HG03097 (cell line): ENCODE data around the gene LHFPL3.
"Not testable (repeated sequence)": the region's sequence is repeated elsewhere in the genome, so short reads cannot be mapped to it uniquely, and the experiment has no call there.

ENCODE experiments used
- ATAC-seq: cut with Tn5 transposase; IDR thresholded peaks from one replicate; pipeline ENCODE4 v1.9.1; 2021; ENCODE audit not compliant: unreplicated experiment, low FRiP score

The LHFPL3 gene

DNA sequence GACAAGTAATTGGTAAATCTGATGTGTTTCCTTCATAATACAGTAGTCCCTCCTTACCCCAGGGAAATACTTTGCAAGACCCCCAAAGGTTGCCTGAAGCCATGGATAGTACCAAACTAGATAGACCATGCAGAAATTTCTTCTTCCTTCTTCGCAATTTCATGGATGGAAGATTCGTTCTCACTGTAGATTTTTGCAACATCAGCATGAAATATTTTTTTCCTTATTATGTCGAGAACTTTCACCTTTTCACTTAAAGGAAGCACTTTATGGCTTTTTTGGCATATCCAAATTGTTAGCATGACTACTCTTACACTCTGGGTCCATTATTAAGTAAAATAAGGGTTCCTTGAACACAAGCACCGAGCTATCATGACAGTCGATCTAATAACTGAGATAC is 333.2 kb downstream of the LHFPL3 start:
- ATAC-seq, result no peak

DNA sequence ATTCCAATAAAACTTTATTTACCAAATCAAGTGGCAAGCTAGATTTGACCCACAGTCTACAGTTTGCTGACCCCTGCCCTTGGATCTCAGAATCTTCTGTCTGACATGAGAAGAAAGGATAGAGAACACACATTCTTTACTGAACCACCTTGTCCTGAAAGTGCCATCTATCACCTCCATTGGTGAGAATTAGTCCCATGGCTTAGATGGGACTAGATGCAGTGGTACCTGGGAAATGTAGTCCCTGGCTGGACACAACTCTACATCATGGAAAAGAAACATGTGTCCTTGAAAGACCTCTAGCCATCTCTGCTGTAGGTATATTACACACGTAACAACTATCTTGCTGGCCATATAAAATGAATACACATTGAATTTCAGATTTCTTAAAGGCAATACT is 336.2 kb downstream of the LHFPL3 start:
- no peak for ATAC-seq

GRCh38 chr7:104677587-104677986 is 349.2 kb downstream of the LHFPL3 start:
- no peak for ATAC-seq

- ATAC-seq, result no peak
These were observed 350.7 kb downstream of the LHFPL3 start for GRCh38 chr7:104679085-104679484.

DNA sequence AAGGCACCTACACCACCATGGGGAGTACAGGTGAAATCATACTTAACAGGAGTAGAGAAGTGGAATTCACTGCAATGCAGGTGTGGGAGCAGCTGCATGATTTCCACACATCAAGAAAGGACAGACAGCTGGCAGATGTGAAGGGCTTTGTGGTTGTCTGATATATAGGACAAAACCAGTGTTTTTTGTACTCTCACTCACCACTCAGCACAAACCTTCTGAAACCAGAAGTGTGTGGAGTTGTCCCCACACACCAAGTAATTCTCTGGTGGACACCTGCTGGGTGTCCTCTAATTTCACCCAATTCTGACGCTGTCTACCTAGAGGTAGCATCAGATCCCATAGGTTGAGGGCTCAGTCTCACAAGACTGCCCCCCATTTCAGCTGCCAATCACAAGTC is 357.9 kb downstream of the LHFPL3 start:
- no peak for ATAC-seq

- no peak for ATAC-seq
These were observed 366.3 kb downstream of the LHFPL3 start for GRCh38 chr7:104694710-104695109.

GRCh38 chr7:104695563-104695962 is 367.2 kb downstream of the LHFPL3 start:
- ATAC-seq, result no peak

DNA sequence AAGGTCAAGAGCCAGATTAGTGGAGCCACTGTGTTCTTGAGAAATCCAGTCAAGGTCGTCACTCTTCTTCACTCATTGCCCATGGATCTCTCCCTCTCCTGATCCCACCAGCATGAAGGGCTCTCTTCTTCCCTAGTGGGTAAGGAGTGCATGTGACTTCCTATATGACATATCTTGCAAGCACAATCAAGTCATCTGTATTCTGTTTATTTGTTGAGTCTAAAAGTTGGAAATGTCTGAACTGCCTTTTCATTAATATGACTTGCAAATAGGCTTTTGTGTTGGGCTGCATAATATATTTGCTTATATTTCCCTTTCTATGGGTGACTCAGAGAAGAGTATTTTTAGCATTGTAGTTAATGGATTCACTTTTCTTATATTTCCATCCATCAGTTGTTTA is 371.9 kb downstream of the LHFPL3 start:
- no peak for ATAC-seq

DNA sequence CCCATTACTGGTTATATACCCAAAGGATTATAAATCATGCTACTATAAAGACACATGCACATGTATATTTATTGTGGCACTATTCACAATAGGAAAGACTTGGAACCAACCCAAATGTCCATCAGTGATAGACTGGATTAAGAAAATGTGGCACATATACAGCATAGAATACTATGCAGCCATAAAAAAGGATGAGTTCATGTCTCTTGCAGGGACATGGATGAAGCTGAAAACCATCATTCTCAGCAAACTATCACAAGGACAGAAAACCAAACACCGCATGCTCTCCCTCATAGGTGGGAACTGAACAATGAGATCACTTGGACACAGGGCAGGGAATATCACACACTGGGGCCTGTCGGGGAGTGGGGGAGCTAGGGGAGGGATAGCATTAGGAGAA is 392.6 kb downstream of the LHFPL3 start:
- ATAC-seq, result not testable (repeated sequence)

GRCh38 chr7:104723001-104723400 is 394.6 kb downstream of the LHFPL3 start:
- no peak for ATAC-seq

GRCh38 chr7:104758504-104758903 is 430.1 kb downstream of the LHFPL3 start:
- ATAC-seq, result no peak

GRCh38 chr7:104761892-104762291 is 433.5 kb downstream of the LHFPL3 start:
- no peak for ATAC-seq

DNA sequence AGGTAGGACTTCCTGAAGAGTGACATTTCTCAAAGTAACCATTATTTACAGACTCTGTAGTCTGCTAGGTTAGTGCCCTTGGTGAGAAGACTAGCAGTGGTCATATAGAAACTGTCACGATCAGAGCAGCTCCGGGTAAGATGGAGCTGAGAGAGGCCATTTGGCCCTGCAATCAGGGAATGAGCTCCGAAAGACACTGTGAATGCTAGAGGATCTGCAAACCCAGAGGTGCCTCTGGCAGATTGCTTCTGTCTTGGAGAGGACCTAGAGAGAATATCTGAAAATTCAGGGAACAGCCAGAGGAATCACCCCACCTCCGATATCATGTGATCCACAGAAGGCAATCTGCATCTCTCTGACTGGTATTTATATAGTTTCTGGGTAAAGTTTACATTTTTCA is 438.7 kb downstream of the LHFPL3 start:
- ATAC-seq, result no peak

DNA sequence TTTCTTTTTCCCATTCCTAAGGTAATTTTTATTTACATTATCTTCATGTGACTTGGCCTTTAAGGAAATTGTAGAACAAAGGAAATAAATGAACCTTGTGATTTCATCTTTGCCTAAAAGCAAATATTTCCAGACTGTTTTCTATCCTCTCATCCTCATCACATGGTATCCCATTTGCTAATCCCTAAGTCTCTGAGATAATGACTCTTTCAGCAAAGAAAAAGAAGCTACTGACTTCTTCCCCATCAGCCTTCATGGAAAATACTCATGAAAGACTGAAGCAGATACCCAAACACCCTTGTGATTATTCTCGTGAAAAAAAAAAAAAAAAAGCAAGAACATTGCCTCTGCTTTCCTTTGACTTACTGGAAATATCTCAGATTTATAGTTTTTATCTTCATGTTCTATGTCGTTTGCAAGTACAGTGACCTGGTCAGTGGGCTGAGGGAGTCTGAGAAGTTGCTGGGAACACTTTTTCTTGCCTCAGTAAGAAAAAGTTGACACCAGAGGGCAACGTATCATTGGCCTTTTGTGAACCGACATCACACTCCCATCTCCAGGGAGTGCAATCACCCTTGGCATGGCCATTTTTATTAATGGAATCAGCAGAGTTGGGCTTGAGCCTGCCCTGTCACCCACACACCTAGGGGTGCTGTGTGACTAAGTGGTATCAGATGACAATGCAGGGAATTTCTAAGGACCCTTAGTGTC is 439.6 kb downstream of the LHFPL3 start:
- no peak for ATAC-seq

- ATAC-seq, result no peak
These were observed 444.3 kb downstream of the LHFPL3 start for GRCh38 chr7:104772405-104773345.

GRCh38 chr7:104773796-104774195 is 445.4 kb downstream of the LHFPL3 start:
- no peak for ATAC-seq

GRCh38 chr7:104775531-104775930 is 447.1 kb downstream of the LHFPL3 start:
- no peak for ATAC-seq

DNA sequence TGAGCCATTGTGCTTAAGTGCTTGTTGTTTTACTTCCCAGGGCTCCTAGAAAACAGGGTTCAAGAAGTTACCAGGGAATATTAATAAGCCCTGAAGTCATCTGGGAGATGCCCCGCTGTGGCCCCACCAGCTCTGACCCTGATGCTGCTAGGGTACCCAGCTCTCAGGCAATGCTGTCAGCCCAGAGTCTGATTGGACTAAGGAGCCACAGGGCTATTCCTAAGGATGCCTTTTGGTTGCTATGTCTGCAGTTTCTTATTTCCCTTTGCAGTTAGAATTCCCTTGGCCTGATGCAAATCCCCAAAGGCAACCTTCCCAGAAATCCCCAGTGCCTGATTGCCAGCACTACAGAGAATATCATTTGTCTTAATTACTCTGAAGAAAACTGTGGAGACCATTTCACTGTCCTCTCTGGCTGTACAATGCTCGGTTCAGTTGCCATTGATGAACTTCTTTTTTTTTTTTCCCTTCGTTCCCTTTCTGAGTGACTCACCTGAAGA is 448.9 kb downstream of the LHFPL3 start:
- no peak for ATAC-seq

- ATAC-seq, result no peak
These were observed 451.5 kb downstream of the LHFPL3 start for GRCh38 chr7:104779888-104780287.

DNA sequence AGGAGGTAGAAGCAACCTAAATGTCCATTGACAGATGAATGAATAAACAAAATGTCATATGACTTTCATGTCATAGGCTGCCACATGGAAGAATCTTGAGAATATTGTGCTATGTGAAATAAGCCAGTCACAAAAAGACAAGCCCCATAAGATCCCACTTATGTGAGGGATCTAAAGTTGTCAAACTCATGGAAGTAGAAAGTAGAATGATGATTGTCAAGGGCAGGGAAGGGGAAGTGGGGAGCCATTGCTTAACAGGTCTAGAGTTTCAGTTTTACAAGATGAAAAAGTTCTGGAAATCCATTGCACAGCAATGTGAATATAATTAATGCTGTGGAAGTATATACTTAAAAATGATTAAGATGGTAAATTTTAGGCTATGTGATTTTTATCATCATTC is 456.3 kb downstream of the LHFPL3 start:
- no peak for ATAC-seq

GRCh38 chr7:104789780-104790179 is 461.4 kb downstream of the LHFPL3 start:
- ATAC-seq, result no peak

GRCh38 chr7:104790440-104790839 is 462.0 kb downstream of the LHFPL3 start:
- ATAC-seq, result no peak
